GM21390 (cell line): Measurements from ENCODE around the gene TFEB.

Experiments used
- ATAC-seq: cut with Tn5 transposase; IDR thresholded peaks from one replicate; pipeline ENCODE4 v1.9.1; 2021; ENCODE audit not compliant: unreplicated experiment

The TFEB gene

DNA sequence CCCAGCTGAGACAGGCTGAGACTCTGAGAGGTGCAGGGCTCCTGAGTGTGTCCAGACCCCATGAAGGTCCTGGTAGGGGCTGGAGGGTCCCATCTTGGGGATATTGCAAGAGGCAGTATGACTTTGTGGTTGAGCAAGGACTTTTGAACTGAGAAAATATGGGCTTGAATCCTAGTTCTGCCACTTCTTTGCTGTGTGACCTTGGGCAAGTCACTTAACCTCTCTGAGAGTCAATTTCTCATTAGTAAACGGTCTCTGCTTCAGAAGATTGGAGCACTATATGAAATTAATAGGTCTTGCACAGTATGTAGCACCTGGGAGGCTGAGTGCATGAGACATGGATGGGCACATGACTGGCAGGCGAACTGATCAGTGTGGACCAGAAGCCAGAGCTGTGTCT, 42.7 kb downstream of the TFEB start:
- no peak for ATAC-seq

DNA sequence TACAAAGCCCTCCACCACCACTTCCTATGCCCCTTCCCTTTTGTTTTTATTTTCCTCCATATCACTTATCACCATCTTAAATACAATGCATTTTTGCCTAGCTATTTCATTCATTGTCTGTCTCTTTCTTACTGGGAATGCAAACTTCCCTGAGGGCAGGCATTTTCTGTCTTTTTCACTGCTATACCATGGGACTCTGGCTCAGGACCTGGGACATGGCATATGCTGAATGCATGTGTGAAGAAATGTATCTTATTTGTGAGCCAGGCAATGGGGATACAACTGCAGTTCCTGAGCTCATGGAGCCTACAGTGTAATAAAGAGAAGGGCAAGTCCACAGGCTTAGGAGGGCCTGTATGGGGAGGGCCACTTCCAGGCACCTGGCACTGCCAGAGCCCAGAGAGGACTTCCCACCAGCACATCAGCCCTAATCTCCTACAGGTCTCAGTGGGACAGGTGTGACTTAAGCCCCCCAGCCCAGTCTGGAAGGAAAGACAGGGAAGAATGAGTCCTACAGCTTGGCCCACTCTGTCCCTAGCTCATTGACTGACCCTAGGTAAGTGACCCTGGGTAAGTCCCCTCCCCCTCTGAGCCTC, 43.2 kb downstream of the TFEB start:
- no peak for ATAC-seq

DNA sequence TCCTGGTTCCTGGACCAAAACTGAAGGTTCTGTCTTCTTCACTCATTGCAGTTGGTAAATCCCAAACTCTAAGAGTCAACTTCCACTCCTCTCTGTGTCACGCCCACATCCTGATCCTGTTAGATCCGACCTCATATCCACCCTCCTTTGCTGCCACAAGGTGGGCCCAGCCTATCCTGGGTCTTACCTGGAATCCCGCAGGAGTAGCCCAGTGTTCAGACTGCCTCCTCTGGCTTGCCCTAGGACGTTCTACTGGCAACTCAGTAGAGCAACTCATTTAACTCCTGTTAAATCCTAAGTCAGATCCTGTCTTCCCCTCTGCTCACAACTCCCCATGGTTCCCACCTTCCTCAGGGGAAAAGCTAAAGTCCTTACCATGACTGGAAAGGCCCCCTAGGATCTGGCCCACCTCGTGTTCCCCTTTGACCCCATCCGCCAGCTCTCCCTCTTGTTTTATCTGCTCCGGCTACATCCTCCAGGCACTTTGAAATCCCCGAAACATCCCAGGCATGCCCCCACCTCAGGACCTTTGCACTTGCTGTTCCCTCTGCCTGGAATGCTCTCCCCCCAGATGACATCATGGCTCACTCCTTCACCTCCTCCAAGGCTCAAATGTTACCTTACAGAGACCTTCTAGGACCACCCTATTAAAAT, 43.9 kb downstream of the TFEB start:
- ATAC-seq = no peak

DNA sequence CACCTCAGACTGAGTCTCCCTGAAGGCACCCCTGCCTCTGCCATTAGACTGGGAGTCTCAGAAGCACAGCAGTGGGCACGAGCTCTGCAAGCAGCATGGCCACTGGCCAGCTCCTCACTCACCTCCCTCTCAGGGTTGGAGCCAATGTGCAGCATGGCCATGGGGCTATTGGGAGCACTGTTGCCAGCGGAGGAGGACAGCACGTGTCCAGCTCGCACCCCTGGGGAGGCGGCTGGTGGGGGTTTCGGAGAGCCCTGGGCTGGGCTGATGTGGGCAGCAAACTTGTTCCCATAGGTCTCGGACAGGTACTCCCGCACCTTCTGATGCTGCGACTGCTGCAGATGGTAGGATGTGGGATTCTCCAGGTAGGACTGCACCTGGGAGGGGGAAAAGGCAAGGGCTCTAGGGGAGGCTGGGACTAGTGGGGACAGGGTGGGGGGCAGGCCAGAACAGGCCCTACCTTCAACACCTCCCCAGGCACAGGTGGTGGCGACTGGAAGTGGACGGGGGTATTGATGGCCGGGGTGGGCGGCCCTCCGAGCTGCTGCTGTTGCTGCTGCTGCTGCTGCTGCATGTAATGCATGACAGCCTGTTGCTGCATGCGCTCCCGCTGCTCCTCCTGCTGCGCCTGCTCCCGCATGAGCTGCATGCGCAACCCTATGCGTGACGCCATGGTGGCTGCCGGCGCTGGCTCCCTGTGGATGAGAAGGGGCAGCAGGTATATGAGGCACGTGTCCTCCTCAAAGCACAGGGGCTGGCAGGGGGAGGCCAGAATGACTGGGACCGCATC, 44.7 kb downstream of the TFEB start:
- ATAC-seq = no peak

DNA sequence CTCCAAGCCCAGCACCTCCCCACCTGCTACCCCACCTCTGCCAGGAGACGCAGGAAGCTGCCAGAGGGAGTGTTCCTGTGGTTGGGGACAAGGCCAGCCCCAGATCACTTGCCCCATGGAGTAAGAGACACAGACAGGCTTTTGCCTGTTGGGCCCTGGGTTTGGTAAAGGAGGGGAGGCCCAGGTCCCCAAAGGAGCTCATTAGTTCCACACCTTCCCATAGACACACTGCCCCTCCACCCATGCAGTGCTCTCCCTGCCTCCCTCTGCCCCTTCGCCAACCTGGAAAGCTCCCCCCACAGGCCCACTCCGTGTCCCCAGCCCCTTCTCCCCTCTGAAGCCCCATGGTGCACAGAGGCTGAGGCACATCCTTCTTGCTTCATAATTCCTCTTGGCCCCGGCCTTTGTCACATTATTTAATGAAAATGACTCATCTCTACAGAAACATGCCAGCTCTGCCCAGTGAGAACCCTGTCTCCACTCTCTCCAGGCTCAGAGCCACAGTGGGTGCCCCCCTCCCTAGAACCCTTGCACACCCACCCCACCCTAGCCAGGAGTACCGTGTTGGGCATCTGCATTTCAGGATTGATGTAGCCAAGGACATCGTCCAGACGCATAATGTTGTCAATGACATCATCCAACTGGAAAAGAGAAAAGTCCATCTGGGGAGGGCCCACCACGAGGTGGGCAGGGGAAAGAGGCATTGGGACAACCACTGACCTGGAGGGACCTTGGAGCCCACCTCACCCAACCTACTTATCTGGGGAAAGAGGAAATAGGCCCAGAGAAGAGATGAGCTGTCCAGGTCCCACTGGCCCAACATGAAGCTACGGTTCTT, 46.0 kb downstream of the TFEB start:
- no peak for ATAC-seq

DNA sequence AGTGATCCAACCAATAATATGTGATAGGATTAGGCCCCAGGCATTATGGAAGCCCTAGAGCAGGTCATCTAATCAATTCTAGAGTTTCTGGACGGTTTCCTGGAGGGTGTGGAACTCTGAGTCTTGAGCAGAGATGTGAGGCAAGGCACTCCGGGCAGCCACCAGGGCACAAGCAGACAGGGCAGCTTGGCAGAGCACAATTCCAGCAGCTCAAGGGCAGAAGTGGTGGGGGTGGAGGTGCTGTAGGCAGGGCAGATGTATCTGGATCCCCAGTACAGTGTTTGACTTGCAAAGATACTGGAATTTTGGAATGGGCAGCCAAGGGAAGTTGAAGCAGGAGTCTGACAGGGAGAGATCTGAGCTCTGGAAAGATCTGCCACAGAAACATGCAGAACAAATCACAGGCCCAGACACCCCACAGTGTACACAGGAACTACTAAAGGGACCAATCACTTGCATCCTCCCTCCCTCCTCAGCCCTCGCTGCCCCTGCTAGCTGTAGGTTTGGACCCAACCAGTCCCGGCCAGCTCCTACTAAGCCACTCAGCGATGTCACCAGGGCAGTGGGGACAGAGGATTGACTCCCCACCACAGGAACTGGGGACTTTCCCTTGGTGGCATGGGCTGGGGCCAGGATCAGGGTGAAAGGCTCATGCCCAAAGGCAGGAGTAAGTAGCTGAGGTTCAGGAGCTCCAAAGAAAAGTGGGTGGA, 47.0 kb downstream of the TFEB start:
- ATAC-seq = no peak

DNA sequence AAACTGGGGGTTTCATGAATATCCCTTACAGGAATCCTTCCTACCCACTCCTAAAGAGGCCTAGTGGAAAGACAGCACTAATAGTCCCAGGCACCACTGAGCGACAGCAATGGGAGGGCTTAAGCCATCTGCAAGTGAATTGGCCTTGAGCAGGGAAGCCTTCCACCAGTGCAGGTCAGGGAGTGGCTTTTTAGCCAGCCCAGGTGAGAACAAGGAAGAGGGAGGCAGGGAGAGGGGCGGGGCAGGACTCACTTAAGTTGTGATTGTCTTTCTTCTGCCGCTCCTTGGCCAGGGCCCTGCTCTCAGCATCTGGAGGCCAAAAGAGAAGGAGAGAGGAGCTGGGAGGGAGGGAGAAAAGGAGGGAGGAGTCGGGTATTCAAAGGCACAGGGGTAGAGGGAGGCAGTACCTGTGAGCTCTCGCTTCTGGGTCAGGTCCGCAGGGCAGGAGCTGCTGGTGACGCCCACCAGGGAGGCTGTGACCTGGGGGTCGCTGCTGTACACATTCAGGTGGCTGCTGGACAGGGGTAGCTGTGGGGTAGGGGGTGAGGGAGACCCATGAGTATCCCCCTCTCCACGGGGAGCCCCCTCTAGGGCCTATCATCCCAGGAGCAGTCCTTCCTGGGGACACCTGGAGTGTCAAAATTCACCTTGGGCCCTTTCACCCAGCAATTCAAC, 47.8 kb downstream of the TFEB start:
- no peak for ATAC-seq

DNA sequence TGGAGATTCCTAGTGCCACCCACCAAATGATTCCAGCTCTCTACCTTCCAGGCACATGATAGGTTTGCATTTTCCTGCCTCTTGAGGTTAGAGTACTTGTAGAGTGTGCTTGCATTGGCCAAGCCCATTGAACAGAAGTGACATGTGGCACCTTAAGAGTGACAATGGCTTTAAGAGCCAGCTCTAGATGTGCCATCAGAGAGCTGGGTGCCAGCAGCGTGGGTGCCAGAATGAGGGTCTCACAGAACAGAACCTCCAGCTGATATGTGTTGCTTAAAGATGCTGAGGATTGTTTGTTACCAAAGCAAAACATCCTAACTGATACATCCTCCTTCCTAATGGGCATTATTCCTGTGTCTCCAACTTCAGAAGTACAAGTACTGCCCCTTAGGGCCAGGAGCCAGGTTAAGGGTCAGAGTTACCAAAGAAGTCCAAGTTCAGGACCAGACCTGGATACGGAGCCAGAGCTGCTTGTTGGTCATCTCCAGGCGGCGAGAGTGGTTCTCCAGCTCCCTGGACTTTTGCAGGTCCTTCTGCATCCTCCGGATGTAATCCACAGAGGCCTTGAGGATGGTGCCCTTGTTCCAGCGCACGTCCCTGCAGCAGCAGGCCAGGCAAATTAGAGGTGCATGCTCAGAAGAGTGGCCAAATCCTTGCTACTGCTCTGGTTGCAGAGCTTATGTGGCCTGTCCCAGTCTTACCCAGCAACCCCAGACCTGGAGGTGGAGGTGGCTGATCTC, 49.6 kb downstream of the TFEB start:
- no peak for ATAC-seq

DNA sequence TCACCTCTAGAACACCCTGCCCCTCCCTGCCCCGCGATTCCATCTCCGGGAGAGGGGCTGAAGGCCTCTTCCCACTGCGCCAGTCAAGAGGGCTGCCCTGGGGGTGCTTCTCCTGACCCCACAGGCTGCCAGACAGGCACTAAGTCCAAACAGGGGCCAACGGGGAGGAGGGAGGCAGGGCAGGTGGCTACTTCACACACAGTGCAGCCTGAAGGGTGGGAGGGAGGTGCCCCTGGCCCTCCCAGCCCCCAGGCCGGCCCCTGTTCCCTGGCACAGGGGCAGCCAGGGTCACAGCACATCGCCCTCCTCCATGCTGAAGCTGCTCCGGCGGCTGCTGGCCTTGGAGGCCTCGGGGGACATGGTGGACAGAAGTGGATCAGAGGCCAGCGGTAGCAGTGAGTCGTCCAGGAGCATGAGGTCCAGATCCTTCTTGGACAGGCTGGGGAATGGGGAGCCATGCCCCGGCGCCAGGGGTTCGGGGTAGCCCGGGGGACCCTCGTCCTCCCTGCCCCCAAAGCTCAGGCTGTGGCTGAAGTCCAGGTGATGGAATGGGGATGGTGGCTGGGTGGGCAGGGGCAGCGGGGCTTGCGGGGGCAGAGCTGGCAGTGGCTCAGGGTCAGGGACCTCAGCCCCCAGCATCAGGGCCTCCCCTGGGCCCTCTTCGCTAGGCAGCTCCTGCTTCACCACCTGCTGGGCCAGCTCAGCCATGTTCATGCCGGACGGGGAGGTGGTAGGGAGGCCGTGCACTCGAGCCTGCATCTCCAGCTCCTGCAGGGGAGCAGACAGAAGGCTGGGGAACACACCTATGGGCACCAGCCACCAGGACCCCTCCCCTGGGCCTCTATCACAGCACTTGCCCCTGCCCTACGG, 50.9 kb downstream of the TFEB start:
- no peak for ATAC-seq

DNA sequence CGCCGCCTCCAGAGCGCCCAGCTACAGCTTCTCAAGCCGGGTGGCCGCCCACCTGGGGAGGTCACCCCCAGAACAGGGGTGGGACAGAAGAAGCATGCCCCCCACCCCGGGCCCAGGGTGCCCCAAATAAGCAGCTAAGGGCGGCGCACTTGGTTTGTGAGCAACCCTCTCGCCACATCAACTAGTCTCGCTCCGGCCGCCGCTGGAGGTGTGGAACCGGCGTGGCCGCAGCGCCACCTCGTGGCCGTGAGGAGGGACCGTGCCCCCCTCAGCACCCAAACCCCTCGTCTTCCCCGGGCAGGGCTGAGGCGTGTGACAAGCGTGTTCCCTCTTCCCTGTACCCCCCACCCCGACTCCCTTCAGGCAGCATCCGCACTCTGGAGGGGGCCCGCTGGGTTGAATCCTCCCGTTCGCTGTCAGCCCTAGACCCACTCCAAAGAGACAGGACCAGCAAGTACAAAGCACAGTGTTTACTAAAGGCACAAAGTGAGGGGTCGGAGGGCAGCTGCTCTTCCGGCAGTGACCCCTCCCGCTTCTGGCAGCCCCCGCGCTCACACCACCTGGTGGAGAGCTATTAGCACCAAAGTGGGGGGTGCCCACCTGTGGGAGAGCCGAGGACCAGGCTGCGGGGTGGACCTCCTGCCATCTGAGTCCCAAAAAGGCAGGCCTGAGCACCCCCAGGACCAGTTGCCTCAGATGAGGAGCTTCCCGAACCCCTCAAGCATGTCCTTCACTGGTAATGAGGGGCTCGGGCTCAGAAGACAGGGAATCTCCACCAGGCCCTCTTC, 51.7 kb downstream of the TFEB start:
- ATAC-seq = peak; percentile 72

DNA sequence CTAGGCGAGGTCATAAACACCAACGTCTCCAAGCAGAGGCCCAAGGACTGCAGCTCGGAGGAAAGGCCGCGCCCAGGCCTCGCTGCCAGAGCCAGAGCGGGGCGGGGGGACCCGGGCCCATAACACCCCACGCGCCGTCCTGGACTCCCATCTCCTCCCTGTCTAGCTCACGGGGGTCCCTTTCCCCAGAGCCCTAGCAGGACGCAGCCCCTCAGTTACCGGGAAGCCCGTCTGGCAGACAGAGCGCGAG, 52.2 kb downstream of the TFEB start:
- peak; percentile 12 for ATAC-seq

DNA sequence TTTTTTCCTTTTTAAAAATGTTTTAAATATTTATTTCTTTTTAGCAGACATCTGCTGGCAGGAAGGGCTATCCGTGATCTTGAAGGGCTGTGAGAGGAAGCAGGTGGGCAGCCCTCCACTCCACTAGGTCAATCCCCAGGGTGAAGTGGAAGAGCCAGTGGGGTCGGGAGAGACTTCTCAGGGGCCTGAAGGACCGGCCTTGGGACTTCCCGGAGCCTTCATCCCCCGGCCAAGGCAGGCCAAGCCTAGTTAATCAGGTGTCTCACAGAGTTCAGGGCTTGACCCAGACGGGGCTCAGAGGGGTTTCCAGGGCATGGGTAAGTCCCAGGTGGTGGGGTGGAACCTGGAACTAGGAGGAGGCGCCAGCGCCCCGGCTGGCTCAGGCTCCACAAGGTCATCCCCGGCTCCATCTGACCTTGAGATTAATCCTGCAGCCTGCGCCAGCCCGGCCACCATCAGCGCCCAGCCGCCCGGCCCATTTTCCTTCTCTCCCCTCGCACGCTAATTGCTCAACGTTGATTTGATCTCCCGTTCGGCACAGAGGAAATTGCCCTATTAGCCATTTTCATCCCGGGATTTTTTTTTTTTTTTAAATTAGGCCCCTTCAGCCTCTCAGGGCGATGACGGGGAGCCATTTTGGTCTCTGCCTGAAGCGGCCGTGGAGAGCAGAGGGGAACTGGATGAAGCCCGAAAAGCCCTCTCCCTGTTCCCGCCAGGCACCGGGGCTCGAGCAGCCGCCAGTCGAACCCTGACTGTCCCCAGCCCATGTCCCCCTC, 52.7 kb downstream of the TFEB start:
- no peak for ATAC-seq

DNA sequence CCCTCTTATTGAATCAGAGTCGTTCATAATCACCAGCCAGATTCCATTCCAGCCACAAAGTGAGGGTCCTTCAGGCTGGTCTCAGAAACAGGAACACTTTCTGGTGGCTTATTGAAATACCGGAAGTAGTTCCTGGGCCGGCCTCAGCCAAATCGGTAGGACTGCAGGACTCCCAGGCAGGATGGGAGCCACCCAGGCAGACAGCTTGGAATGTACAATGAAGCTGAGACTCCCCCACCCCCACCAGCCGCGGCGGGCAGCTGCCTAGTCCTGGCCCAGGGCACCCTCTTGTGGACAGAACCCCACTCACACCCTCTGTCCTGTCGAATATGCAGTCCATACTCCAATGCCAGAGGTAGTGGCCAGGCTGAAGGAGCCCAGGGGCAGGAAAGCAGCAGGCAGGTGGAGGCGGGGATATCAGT, 53.3 kb downstream of the TFEB start:
- peak; percentile 61 for ATAC-seq

DNA sequence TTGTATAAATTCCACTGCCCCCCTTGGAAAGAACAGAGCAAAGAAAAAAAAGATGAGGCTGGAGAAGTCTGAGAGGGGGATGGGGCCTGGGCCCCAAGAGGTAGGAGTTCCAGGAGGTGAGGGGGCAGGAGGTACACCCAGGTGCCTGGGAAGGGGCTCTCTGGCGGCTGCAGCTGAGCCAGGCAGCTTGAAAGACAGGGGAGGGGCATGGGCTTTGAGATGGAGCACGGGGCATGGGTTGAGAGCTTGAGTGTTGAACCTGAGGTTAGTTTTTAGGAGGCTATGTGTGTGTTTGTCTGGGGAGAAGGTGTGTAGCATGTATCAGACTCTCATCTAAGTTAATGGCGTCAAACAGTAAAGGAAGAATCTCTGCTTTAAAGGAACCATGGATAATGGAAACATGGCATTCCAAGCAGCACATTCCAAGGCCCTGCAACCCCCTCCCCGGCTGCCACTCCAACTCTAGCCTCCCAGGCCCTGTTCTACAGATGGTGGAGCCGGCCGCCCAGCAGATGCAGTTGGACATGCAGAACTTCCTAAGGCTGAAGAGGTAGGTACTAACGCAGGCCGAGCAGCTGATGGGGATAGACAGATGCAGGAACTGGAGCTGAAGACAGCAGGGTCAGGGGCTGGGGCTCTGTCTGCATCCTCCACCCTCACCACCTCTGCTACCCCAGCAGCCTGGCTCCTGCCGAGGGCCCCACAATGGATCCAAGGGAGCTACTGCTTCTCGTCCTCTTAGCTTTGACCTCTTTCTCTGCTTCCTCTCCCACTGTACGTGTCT, 55.0 kb downstream of the TFEB start:
- no peak for ATAC-seq

DNA sequence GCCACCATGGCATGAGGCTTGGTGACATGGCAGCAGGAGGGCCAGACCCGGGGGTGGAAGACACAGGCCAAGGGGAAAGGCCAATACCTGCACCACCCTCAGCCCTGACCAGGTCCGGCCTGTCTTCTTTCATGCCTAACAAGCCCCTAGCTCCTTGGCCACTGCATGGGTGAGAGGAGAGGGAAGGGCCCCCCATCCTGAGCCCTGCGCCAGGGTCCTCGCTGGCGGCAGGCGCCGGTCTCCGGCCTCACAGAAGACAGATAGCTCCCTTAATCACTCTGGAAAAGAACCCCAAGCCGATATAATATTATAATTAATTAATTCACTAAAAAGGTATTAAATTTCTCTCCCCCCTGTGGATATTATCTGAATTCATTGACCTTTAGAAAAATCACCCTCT, 55.7 kb downstream of the TFEB start:
- ATAC-seq = no peak

DNA sequence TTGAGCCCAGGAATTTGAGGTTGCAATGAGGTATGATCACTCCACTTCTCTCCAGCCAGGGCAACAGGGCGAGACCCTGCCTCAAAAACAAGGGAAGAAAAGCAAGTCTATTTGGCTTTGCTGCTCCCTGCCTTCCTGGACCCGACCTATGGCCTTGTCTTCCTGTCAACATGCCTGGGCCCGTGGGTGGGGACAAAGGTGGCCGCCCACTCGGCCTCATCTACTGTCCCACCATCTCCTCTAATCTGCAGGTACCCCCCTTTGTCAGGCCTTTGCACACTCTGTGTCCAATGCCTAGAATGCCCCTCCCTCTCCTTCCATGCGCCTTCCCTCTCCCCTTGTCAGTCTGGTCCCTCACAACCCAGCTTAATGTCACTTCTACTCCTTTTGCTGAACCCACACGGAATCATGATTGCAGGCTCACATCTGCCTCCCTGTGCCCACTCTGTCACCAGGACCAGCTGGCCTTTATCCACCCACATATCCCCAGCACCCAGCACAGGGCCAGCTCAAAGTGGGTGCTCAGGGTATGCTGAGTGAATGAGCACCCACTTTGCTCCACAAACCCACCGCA, 56.8 kb downstream of the TFEB start:
- ATAC-seq = no peak
